ENCODE data around the gene SIRT5. TPM values are rescaled to one million over a fixed set of nuclear protein-coding genes. Genes with fewer than 3 reads are reported as not detected.

SIRT5 gene
- polyA plus RNA-seq, 1 donor (not counting 4 experiments of a cell fraction or from before 2014, with no cell fraction given), result 9.1 TPM

DNA sequence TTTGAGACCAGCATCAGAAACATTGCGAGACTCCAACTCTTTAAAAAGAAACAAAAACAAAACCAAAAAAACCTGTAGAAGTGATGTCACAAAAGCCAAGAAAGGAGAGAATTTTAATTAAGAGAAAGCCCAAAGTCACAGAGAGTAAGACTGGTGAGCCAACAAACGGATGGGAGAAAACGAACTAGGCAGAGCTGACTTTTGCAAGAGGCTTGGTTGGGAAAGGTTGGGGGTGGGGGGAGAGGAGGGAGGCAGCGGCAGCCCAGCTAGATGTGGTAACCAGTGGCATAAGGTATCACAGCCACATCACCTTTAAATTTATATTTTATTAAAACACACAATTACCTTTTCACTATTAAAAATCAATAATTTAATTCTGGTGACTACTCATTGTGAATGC is 64.2 kb downstream of the SIRT5 start:
- Histone ChIP-seq H3K4me3 (ENCODE audit: control insufficient read depth in 2 of 3, extremely low read depth in 1 of 3, insufficient read depth in 2 of 3, low read depth in 1 of 3, low read length in 3 of 3) (no peak overlapping the region), H3K4me2 (ENCODE audit: control insufficient read depth, extremely low read depth, insufficient read depth, low read depth, low read length) (no peak overlapping the region), H3K27me3 (ENCODE audit: control insufficient read depth, extremely low read depth, insufficient read depth, low read length) (no peaks in the 10 kb centered on the region), H3K27ac (ENCODE audit: control insufficient read depth, insufficient read depth, low read length) (no peak overlapping the region), H3K9ac (ENCODE audit: control insufficient read depth, extremely low read depth, insufficient read depth, low read length) (no peak overlapping the region), H2AFZ (ENCODE audit: control insufficient read depth, low read length) (no peak overlapping the region), H3K79me2 (ENCODE audit: control insufficient read depth, insufficient read depth, low read length) (no peaks in the 10 kb centered on the region), H3K9me1 (ENCODE audit: control insufficient read depth, extremely low read depth, insufficient read depth, low read length) (no peaks in the 10 kb centered on the region), H3K36me3 (ENCODE audit: control insufficient read depth in 2 of 2, extremely low read depth in 1 of 2, insufficient read depth in 2 of 2, low read length in 2 of 2) (peaks cover 6 to 13% of the 10 kb centered on the region in 2 experiments), H3K9me3 (ENCODE audit: control insufficient read depth, low read depth, low read length) (no peaks in the 10 kb centered on the region), H4K20me1 (ENCODE audit: control insufficient read depth, extremely low read depth, insufficient read depth, low read length) (no peaks in the 10 kb centered on the region), H3K4me1 (ENCODE audit: control insufficient read depth, extremely low read depth, insufficient read depth, low read length) (no peaks in the 10 kb centered on the region)
- FAIRE-seq (no peak), DNase-seq (ENCODE audit: low read depth, low spot score) (no peak)
- TF ChIP-seq, protein P1, sequence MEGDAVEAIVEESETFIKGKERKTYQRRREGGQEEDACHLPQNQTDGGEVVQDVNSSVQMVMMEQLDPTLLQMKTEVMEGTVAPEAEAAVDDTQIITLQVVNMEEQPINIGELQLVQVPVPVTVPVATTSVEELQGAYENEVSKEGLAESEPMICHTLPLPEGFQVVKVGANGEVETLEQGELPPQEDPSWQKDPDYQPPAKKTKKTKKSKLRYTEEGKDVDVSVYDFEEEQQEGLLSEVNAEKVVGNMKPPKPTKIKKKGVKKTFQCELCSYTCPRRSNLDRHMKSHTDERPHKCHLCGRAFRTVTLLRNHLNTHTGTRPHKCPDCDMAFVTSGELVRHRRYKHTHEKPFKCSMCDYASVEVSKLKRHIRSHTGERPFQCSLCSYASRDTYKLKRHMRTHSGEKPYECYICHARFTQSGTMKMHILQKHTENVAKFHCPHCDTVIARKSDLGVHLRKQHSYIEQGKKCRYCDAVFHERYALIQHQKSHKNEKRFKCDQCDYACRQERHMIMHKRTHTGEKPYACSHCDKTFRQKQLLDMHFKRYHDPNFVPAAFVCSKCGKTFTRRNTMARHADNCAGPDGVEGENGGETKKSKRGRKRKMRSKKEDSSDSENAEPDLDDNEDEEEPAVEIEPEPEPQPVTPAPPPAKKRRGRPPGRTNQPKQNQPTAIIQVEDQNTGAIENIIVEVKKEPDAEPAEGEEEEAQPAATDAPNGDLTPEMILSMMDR (optimal IDR thresholded peaks at IDR 0.05 in 1 of 3, IDR thresholded peaks at IDR 0.05 in 1 of 3, conservative IDR thresholded peaks at IDR 0.05 in 1 of 3; ENCODE audit: extremely low read depth in 1 of 3, insufficient read depth in 2 of 3, low read length in 3 of 3), result no peak
- dilution Hi-C loops (cut with MboI; ENCODE audit: extremely low pct_ligation_motif_present, low sequenced_read_pairs), result no loop called here

DNA sequence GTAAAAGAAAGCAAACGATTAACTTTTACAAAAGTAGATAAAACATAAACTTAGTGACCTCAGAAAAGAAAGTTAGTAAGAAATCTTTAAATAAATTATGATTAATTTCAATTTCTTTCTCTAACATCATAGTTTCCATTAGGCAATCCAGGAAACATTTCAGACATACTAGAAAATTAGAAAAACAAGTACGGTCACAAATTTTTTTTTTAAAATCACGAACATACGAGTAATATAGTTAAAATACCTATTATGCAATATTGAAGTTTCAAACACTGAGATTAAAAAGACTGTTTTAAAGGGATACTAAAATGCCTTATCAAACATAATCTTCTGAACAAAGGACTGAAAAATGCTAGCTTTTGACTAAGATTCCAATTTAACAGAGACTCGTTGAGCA is 66.9 kb downstream of the SIRT5 start:
- Histone ChIP-seq H3K9me3 (ENCODE audit: control insufficient read depth, low read depth, low read length) (no peaks in the 10 kb centered on the region), H3K9me1 (ENCODE audit: control insufficient read depth, extremely low read depth, insufficient read depth, low read length) (no peaks in the 10 kb centered on the region), H3K4me3 (ENCODE audit: control insufficient read depth in 2 of 3, extremely low read depth in 1 of 3, insufficient read depth in 2 of 3, low read depth in 1 of 3, low read length in 3 of 3) (no peak overlapping the region), H3K9ac (ENCODE audit: control insufficient read depth, extremely low read depth, insufficient read depth, low read length) (no peak overlapping the region), H3K27me3 (ENCODE audit: control insufficient read depth, extremely low read depth, insufficient read depth, low read length) (no peaks in the 10 kb centered on the region), H4K20me1 (ENCODE audit: control insufficient read depth, extremely low read depth, insufficient read depth, low read length) (no peaks in the 10 kb centered on the region), H3K4me1 (ENCODE audit: control insufficient read depth, extremely low read depth, insufficient read depth, low read length) (no peaks in the 10 kb centered on the region), H3K79me2 (ENCODE audit: control insufficient read depth, insufficient read depth, low read length) (no peaks in the 10 kb centered on the region), H2AFZ (ENCODE audit: control insufficient read depth, low read length) (no peak overlapping the region), H3K4me2 (ENCODE audit: control insufficient read depth, extremely low read depth, insufficient read depth, low read depth, low read length) (no peak overlapping the region), H3K27ac (ENCODE audit: control insufficient read depth, insufficient read depth, low read length) (no peak overlapping the region), H3K36me3 (ENCODE audit: control insufficient read depth in 2 of 2, extremely low read depth in 1 of 2, insufficient read depth in 2 of 2, low read length in 2 of 2) (peaks cover 4 to 16% of the 10 kb centered on the region in 2 experiments)
- no peak for TF ChIP-seq EZH2 (IDR thresholded peaks at IDR 0.05; ENCODE audit: low read length)
- TF ChIP-seq, protein P1 (optimal IDR thresholded peaks at IDR 0.05 in 1 of 3, IDR thresholded peaks at IDR 0.05 in 1 of 3, conservative IDR thresholded peaks at IDR 0.05 in 1 of 3; ENCODE audit: extremely low read depth in 1 of 3, insufficient read depth in 2 of 3, low read length in 3 of 3), result no peak
- DNase-seq (ENCODE audit: low read depth, low spot score) (no peak), FAIRE-seq (no peak)
- dilution Hi-C loops (cut with MboI; ENCODE audit: extremely low pct_ligation_motif_present, low sequenced_read_pairs), result no loop called here
